ENCODE measurements around the gene MT1G.

DNA sequence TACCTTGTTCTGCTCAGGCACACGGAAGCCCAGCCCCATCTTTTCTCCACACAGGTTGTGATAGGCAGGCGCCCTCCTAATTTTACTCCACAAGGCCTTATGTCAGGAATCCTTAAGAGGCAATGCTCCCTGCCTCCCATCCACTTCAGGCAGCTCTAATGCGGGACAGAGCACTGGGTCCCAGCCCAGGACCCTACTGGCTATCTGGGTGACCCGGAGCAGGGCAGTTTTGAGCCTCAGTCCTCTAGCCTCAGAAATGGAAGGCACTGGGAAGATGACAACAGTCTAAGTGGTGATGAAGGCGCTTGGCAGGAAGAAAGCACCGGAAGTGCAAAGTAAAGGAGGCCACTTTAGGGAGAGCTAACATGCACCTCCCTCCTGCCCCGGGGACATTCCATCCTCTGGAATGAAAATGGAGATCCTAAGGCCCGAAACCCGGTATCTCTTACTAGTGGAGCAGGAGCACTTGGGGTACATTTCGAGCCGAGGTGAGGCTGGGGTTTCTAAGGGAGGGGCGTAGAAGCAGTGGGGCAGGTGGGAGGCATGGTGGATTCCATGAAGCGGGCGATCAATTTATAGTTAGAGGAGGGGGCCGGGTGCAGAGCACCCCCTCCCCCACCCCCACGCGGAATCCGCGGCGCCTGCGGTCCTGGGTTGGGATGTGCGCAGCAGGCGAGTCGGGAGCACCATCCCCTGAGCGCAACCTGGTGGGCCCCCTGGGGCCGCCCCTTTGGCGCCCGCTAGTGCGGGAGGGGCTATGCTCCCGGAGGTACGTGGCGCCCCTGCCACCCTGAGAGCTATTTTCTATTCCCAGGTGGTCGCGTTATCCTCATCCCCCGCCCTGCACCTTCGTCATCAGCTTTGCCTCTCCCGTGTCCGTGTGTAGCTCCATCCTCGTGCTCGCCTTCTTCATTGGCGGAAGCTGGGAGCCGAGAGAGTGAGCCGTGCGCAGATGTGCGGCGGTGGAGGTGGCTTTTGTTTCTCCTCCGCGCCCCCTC lies 5.2 kb downstream of the MT1G start:
- TF ChIP-seq, protein P1, sequence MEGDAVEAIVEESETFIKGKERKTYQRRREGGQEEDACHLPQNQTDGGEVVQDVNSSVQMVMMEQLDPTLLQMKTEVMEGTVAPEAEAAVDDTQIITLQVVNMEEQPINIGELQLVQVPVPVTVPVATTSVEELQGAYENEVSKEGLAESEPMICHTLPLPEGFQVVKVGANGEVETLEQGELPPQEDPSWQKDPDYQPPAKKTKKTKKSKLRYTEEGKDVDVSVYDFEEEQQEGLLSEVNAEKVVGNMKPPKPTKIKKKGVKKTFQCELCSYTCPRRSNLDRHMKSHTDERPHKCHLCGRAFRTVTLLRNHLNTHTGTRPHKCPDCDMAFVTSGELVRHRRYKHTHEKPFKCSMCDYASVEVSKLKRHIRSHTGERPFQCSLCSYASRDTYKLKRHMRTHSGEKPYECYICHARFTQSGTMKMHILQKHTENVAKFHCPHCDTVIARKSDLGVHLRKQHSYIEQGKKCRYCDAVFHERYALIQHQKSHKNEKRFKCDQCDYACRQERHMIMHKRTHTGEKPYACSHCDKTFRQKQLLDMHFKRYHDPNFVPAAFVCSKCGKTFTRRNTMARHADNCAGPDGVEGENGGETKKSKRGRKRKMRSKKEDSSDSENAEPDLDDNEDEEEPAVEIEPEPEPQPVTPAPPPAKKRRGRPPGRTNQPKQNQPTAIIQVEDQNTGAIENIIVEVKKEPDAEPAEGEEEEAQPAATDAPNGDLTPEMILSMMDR (IDR thresholded peaks at IDR 0.05; ENCODE audit: low read depth, low read length, poor library complexity, severe bottlenecking), result no peak
- no peak for TF ChIP-seq EZH2phosphoT487 (IDR thresholded peaks at IDR 0.05; ENCODE audit: borderline replicate concordance, low read length)
